ENCODE data around the gene TBX10.
A peak's percentile ranks its signal among the peaks of the same experiment; 100 is the strongest.

DNA sequence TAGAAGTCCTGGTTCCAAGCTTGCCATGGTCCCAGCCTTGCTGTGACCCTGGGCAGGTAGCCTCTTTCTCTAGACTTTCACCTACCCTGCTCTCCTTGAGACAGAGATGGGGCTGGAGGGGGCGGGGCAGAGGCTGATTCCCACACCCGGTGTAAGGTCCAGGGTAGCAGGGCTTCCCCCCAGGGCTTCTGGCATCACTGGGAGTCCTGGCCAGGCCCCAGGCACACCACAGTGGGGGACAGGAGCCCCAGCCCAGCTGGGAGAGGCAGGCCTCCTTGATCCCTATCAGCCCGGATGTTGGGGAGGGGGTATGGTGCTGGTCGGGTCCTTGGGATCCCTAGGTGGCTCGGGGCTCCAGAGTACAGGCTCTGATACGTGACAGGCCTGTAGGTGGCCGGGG, 8.2 kb downstream of the TBX10 start:
- TF ChIP-seq GATA3 (IDR thresholded peaks at IDR 0.05; ENCODE audit: low read depth, low read length) = no peak
- peak; percentile 57 for TF ChIP-seq GATA2 (IDR thresholded peaks at IDR 0.05; ENCODE audit: low read depth, low read length)
